Activated T-cell treated with anti-CD3 and anti-CD28 coated beads for 1 hour (primary cell): Measurements from ENCODE around the gene CTSE.

Source experiments
- DNase-seq: peaks from one replicate; pipeline ENCODE4 v3.0.0-alpha.2; 2020; ENCODE audit warnings: low read depth

CTSE gene

DNA sequence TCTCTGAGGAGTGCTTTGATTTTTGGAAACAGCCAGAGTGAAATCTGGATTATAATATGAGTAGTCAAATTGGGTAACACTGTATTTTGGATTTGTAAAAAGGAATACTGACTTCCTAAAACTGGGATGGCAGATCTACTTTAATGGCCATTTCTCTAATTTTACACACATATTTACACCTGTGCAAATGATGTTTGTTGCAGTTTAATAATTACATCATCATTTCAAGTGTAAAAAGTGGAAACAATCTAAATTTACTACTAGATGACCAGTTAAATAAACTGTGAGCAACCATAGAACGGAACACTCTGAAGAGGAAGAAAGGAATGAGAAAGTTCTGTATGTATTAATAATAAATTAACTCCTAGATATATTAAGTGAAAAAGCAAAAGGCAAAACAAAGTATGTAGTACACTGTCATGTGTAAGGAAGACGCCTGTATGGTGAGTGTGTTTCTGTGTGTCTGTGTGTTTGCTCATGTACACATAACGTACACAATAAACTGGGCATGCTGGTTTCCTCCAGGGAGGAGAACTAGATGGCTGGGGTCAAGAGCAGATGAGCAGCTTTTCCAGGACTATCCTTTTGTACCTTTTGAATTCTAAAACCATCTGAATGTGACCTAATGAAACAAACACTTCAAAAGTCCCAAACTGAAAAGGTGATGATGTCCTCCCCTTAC lies 26.4 kb upstream of the CTSE start:
- DNase-seq, result no peak

GRCh38 chr1:206049293-206049692 lies 25.6 kb upstream of the CTSE start:
- DNase-seq, result no peak

DNA sequence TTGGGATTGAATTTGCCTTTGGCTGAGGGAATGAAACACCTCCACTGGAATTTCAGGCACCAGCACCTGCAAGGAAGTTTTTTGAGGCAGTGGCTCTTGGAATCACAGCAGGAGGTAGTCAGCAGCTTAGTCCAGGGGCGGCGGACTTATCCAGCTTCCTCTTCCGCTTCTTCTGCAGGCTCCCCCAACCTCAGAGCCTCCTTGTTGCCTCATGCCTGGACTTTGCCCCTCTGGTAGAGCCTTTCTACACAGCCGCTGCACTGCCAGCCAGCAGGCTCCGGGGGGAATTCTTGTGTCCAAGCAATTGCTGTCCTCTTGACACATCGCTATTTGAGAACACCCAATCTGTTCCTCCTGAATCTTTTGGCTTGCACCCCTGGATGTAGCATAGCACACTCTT lies 24.9 kb upstream of the CTSE start:
- no peak for DNase-seq

- DNase-seq, result no peak
These were observed 23.6 kb upstream of the CTSE start for GRCh38 chr1:206047271-206047670.

DNA sequence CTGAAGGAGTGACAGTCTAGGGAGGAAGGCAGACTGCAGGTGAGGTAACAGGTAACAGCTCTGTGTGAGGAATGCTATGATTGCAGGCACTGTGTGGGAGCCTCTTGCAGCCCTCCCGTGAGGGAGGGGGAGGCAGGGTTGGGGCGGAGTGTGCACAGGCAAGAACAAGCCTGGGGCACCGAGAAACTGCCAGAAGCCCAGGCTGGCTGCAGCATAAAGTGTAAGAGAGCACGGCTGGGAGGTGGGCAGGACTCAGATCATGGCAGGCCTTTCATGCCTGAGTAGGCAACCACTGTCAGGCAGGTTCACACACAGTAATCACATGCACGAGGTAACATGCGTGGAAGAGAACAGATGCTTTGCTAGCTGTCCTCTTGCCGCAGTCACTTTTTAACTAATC lies 17.9 kb upstream of the CTSE start:
- no peak for DNase-seq

- DNase-seq, result no peak
These were observed 16.6 kb upstream of the CTSE start for GRCh38 chr1:206040328-206040727.

DNA sequence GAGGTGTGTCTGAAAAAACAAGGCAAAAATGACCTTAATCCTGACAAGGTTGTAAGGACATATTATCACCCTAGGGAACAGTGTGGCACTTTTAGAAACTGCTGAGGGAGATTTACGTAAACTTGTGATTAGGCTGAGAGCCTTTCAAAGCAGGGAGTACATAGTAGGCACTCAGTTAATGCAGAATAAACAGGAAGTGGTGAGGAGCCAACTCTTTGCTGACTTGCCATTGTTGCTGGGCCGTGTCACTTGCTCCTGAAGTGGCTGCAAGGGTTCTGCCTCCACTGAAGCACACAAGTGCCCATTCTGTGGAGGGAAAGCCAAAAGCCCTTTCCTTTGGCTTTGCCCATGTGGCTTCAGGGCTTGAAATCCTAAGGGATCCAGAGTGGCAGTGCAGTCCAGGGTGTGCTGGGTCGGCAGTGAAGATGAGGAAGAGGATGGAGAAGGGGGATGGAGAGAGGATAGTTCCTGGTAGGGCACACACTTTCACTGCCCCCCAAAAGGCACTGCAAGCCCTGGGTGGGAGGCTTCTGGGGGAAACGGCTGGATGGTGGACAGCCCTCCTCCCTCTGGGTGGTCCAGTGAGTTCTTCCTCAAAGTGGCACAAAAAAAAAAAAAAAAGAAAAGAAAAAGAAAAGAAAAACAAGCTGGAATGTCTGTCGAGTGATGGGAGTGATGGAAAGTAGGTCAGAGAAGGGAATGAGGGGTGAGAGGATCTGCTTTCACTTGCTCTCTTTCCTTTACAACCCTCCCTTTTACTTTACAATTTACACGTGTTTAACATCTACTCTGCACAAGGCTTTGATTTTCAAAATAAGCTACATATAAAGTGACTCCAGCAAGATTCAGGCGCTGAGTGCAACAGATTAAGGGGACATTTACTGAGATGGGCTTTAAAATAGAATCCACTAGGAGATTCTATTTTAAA lies 15.6 kb upstream of the CTSE start:
- DNase-seq, result no peak

DNA sequence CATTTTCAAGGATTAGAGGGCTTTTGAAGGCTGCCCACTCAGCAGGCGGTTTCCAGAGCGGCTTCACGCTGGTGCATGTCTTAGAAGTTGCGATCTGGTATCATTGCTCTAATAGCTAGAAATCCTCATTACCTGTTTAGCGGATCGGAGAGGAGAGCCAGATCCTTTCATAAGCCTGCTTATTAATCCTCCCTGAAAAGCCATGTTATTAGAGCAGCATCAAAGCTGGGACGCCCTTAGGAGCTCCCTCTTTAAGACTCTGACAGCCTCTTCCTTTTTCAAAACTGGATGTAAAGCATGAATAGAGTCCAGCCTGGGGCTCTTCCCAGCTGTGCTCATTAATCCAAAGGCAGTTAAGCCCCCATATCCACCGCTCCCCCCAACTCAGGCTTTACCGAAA lies 13.9 kb upstream of the CTSE start:
- no peak for DNase-seq

GRCh38 chr1:206036663-206037455 lies 13.2 kb upstream of the CTSE start:
- no peak for DNase-seq

GRCh38 chr1:206035027-206035426 lies 11.3 kb upstream of the CTSE start:
- no peak for DNase-seq

GRCh38 chr1:206032380-206033140 lies 8.9 kb upstream of the CTSE start:
- no peak for DNase-seq

- peak; percentile 51 for DNase-seq
These were observed 7.0 kb upstream of the CTSE start for GRCh38 chr1:206030714-206031113.

GRCh38 chr1:206030191-206030590 lies 6.5 kb upstream of the CTSE start:
- no peak for DNase-seq

DNA sequence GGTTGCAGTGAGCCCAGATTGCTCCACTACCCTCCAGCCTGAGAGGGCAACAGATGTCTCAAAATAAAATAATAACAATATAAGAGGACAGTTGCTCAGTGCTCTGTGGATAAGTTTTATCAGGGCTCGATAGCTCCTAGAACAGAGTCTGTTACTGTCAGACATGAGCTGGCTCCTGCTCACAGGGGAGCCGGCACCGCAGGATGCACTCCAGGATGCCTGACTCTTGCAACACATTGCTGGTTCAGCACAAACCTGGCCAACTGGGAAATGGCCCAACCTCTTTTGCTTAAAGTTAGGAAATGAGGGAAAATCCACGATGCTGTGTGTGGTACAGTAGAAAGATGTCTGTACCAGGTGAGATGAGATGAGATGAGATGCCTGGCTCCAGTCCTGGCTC lies 5.8 kb upstream of the CTSE start:
- no peak for DNase-seq

- no peak for DNase-seq
These were observed 1.7 kb upstream of the CTSE start for GRCh38 chr1:206025283-206025820.

- no peak for DNase-seq
These were observed 929 bp downstream of the CTSE start for GRCh38 chr1:206022766-206023165.

DNA sequence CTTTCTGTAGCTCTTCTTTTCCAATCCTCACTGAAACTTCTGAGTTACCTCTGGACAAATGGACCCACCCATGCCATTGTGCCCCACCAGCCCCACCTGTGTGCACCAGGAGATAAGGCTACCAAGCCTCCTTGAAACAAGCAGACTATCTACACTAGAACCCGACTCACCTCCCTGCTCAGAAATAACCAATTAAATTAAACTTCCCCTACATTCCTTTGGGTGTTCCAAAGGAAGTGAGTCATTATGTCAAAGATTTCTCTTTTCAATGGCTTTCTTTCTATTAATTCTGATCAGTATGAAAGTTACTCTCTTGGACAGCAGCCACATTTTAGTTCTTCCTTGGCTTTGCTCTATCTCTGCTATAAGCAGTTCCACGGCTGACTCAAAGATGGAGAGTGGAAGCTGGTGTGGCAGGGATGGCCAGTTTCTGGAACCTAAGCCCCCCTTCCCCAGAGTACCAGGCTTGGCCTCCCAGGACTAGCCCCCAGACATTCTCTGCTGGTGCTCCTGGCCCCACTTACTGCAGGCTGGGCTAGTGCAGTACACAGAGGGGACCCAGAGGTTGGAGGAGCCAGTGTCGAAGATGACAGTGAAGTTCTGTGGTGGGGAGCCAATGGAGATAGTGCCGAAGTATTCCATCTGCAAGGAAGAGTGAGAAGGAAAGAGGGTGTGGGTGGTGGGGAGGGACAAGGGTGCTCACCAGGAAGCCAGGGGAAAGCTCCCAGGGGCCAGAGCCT lies 1.9 kb downstream of the CTSE start:
- no peak for DNase-seq

DNA sequence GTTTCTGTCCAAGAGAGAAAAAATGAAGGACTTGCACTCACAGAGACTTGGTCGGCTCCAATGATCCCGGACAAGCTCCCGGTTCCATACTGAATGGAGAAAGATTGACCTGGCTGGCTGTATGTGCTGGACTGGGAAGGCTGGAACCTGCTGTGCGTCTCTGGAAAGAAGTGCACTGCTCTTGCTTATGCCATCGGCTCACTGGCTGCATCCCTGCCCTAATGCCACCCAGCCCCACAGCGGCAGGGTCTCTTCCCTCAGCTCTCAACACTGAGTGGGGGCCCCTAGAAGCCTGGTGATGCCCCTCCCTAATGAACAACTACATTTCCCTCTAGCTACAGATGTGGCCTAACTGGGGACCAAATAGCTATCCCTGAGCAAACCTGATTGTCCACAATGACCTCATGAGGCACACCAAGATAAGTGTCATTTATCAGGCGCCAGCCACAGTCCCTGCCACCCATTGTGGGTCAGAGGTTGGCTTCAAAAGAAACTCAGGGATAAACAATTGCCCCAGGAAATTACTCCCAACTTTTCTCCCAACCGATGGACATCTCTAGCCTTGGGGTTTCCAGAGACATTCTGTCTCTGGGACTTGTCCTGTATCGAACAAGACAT lies 2.6 kb downstream of the CTSE start:
- no peak for DNase-seq

GRCh38 chr1:206020393-206021007 lies 3.2 kb downstream of the CTSE start:
- no peak for DNase-seq

DNA sequence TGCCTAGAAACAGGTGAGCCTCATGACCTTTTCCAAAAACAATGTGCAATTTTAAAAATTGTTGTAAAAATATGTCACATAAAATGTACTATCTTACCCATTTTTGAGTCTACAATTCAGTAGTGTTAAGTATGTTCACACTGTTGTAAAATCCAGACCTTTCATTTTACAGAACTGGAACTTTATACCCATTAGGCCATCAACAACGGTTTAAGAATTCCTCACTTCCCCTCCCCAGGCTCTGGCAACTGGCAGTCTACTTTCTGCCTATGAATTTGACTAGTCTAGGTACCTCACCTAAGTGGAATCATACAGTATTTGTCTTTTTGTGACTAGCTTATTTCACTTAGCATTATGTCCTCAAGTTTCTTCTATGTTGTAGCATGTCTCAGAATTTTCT lies 8.6 kb downstream of the CTSE start:
- no peak for DNase-seq
